ENCODE data around the gene ACACB. TPM values are rescaled to one million over a fixed set of nuclear protein-coding genes. Genes with fewer than 3 reads are reported as not detected.

ACACB gene
- total RNA-seq, 1 donor from 2014 or later = 1.7 TPM

DNA sequence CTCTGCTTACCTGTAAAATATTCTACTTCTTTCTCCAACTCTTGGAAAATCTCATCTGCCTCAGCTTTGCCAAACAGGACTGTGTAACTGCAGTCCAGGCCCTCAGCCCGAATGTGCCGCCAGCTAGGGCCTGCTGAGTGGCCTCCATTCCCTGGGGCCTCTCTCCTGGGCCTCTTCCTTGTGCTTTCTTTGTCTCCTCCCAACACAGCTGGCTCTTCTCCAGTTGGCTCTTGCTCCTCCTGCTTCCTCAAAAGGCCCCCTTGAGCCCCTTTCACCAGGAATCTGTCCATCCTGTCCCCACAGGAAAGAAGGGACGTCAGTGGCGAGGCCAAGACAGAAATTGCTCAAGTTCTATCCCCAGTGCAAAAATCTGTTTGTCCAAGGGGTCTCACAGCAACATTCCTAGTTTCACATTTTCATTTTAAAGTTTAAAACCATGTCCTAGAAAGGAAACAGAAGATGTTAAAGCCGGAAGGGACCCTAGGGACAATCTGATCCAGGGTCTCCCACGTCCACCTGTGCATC lies 23.8 kb upstream of the ACACB start:
- TF ChIP-seq, protein P1, sequence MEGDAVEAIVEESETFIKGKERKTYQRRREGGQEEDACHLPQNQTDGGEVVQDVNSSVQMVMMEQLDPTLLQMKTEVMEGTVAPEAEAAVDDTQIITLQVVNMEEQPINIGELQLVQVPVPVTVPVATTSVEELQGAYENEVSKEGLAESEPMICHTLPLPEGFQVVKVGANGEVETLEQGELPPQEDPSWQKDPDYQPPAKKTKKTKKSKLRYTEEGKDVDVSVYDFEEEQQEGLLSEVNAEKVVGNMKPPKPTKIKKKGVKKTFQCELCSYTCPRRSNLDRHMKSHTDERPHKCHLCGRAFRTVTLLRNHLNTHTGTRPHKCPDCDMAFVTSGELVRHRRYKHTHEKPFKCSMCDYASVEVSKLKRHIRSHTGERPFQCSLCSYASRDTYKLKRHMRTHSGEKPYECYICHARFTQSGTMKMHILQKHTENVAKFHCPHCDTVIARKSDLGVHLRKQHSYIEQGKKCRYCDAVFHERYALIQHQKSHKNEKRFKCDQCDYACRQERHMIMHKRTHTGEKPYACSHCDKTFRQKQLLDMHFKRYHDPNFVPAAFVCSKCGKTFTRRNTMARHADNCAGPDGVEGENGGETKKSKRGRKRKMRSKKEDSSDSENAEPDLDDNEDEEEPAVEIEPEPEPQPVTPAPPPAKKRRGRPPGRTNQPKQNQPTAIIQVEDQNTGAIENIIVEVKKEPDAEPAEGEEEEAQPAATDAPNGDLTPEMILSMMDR (IDR thresholded peaks at IDR 0.05; ENCODE audit: unreplicated experiment) = no peak
- H3K9me3 Mint-ChIP-seq (ENCODE audit: unreplicated experiment) = no peaks in the 10 kb centered on the region
- H3K27me3 Mint-ChIP-seq (ENCODE audit: unreplicated experiment) = peaks cover 1% of the 10 kb centered on the region
- no peak for DNase-seq (ENCODE audit: low spot score)
- H3K36me3 Mint-ChIP-seq (ENCODE audit: low read depth, unreplicated experiment) = peaks cover 18% of the 10 kb centered on the region
- peaks cover 13% of the 10 kb centered on the region for H3K4me1 Mint-ChIP-seq (ENCODE audit: unreplicated experiment)
- peak overlapping the region; percentile 67 for H3K27ac Mint-ChIP-seq (ENCODE audit: unreplicated experiment)
- H3K4me3 Mint-ChIP-seq (ENCODE audit: unreplicated experiment) = peak overlapping the region; percentile 77

DNA sequence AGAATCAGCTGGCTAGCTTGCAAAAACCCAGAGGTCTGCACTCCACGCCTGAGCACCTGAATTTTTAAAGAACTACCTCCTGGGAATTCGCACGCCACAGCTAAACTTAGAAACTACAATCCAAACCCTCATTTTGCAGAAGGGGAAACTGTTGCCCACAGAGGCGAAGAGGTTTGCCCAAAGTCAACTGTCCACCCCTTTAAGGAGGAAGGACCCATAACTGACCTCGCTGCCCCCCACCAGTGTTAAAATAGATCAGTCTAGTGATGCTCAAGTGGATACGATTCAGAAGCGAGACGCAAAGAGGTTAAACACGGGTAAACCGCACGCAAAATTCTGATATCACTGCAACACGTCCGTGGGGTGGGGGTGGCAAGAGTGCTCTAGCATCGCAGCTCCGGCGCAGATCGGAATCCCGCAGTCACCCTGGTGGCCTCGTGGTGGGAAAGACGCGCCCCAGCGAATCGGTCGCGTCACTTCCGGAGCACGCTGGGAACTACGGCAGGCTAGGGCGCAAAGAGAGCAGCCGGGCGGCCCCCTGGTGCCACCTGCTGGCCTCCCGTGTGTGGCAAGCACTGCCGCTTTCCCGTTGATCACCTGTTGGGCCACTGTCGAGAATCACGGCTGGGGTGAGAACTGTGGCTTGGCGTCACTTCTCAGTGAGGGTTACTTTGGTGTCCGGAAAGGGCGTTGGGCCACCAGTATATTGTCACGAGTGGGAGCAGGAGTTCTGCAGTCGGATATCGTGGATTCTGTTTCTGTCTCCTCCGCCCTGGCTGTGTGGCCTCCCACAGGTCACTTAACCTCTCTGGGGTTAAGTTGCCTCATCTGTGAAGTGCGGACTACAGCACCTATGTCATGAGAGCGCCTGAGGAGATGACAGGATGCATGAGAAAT lies 23.1 kb upstream of the ACACB start, which contains the start of gene ALKBH2:
Gene ALKBH2, minus strand, starts transcription at position 451 of the 897 bp plus-strand sequence. CDS start 686 bp downstream, outside the sequence.
- Mint-ChIP-seq H3K9me3 (ENCODE audit: unreplicated experiment) (no peaks in the 10 kb centered on the region), H3K27me3 (ENCODE audit: unreplicated experiment) (peaks cover 1% of the 10 kb centered on the region), H3K36me3 (ENCODE audit: low read depth, unreplicated experiment) (peaks cover 18% of the 10 kb centered on the region), H3K4me3 (ENCODE audit: unreplicated experiment) (peak within 1 kb of the TSS; percentile 77), H3K4me1 (ENCODE audit: unreplicated experiment) (peaks cover 13% of the 10 kb centered on the region), H3K27ac (ENCODE audit: unreplicated experiment) (peak within 1 kb of the TSS; percentile 67)
- DNase-seq (ENCODE audit: low spot score) = peak; percentile 93
- TF ChIP-seq, protein P1 (IDR thresholded peaks at IDR 0.05; ENCODE audit: unreplicated experiment) = peak; percentile 85

DNA sequence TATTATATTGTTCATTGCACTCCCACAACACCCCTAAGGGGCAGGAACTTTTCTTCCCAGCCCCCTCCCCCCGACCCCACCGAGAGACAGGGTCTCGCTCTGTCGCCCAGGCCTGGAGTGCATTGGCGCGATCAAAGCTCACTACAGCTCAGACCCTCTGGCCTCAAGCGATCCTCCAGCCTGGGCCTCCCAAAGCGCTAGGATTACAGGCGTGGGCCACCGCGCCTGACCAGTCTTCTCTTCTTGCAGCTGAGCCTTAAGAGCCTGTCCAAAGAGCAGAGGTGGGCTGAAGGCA lies 19.3 kb upstream of the ACACB start:
- peak overlapping the region; percentile 94 for H3K4me3 Mint-ChIP-seq (ENCODE audit: unreplicated experiment)
- DNase-seq (ENCODE audit: low spot score) = no peak
- TF ChIP-seq, protein P1 (IDR thresholded peaks at IDR 0.05; ENCODE audit: unreplicated experiment) = no peak
- no peak overlapping the region for H3K27ac Mint-ChIP-seq (ENCODE audit: unreplicated experiment)
- peaks cover 4% of the 10 kb centered on the region for H3K36me3 Mint-ChIP-seq (ENCODE audit: low read depth, unreplicated experiment)
- no peaks in the 10 kb centered on the region for H3K9me3 Mint-ChIP-seq (ENCODE audit: unreplicated experiment)
- H3K27me3 Mint-ChIP-seq (ENCODE audit: unreplicated experiment) = peaks cover 1% of the 10 kb centered on the region
- H3K4me1 Mint-ChIP-seq (ENCODE audit: unreplicated experiment) = peaks cover 18% of the 10 kb centered on the region

DNA sequence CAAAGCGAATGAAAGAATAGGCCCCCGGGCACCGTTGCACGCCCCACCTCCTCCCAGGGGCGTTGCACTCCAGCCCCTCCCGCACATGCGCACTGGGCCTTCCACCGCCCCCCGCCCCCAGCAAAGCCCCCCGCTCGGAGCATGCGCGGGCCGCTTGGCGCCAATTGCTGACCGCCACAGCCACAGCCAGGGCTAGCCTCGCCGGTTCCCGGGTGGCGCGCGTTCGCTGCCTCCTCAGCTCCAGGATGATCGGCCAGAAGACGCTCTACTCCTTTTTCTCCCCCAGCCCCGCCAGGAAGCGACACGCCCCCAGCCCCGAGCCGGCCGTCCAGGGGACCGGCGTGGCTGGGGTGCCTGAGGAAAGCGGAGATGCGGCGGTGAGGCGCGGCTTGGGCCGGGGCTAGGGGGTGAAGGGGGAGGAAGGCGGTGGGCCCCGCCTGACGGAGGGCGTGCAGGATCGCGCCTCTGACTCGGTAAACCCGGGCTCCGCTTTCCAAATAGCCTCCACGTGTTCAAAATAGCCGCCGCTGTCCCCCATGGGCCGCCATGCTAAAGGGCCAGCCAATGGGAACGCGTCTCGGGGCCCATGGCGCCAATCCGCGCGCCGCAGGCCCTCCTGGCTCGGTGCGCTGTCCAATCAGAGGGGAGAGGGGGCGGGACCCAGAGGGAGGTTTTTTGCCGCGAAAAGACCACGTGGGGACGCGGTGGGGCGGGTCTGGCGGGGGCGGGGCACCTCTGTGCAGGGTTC lies 18.8 kb upstream of the ACACB start, which contains the start of gene UNG:
Gene UNG, plus strand, starts transcription at position 163 of the 748 bp plus-strand sequence. Its CDS starts 83 bp downstream, at position 246.
- Mint-ChIP-seq H3K36me3 (ENCODE audit: low read depth, unreplicated experiment) (peaks cover 3% of the 10 kb centered on the region), H3K4me1 (ENCODE audit: unreplicated experiment) (peaks cover 15% of the 10 kb centered on the region), H3K27ac (ENCODE audit: unreplicated experiment) (peak within 1 kb of the TSS; percentile 27), H3K27me3 (ENCODE audit: unreplicated experiment) (peaks cover 1% of the 10 kb centered on the region), H3K9me3 (ENCODE audit: unreplicated experiment) (no peaks in the 10 kb centered on the region), H3K4me3 (ENCODE audit: unreplicated experiment) (peak within 1 kb of the TSS; percentile 94)
- DNase-seq (ENCODE audit: low spot score) = peak; percentile 98
- TF ChIP-seq, protein P1 (IDR thresholded peaks at IDR 0.05; ENCODE audit: unreplicated experiment) = no peak
